Dedifferentiated amniotic fluid mesenchymal stem cell (primary cell): ENCODE data around the gene C22orf42.
"Not testable (repeated sequence)": the region's sequence is repeated elsewhere in the genome, so short reads cannot be mapped to it uniquely, and the experiment has no call there.

Source experiments
- DNase-seq: peaks from one replicate; pipeline ENCODE4 v3.0.0-alpha.2; 2016; ENCODE audit errors: extremely low spot score

The C22orf42 gene

DNA sequence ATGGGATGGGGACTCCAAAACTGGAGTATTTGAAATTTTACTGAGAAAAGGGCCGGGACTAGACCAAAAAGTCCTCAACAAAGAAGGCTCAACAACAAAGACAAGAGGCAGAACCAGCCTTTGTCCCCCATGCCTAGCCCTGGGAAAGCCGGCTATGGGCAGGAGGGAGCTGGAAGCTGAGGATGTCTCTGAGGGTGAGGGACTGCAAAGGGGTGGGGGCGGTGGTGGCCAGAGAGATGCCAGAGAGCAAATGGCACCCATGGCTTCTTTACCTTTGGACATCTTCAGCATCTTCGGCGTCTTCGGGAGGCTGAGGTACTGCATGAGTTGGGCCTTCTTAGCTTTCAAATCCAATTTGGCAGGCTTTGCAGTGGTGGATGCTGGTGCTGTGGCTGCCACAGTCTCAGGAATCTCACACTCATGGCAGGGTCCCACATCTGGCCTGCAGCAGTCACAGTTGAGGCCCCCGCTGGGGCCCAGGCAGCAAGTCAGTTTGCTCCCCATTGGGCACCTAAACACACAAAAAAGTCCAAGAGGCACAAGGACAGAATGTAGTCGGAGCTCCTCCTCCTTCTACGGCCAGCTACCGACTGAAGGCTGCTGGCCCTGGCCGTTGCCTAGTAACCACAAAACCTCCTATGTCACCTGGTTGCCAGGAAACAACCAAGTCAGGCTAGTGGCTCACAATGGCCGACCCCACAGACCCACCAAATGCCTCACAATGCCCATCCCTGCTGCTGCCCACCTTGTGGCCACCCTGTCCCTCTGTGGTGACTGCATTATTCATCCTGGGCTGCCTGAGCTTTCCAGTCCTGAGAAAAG, at the start of gene C22orf42:
C22orf42 (minus strand) TSS at position 592 of the 822 bp plus-strand sequence; CDS start at position 504, 88 bp downstream.
- no peak for DNase-seq

- no peak for DNase-seq
Observed at GRCh38 chr22:32208681-32209080, 49.6 kb upstream of the C22orf42 start.

DNA sequence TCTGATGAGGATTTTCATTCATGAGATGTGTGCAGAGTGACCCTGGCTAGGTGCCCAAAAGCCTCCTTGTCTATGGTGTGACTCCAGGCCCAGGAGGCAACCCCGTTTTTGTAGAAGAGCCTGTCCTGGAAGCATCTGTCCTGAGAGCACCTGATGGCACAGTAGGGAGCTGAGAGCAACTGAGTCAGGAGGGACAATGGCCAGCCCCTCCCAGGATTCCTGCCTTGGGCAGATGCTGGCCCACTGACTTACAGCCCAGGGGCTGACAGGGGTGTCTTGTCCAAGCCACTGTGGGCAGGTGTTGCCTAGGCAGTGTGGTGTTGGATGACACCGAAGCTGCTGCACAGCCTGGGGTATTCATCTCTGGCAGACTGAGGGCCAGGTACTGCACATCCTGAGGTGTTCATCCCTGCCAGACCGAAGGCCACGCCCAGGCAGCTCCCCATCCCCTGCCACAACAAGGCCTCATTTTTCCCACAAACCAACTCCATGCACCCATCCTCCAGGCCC, 48.9 kb upstream of the C22orf42 start:
- no peak for DNase-seq

- no peak for DNase-seq
Observed at GRCh38 chr22:32206774-32207758, 48.0 kb upstream of the C22orf42 start.

GRCh38 chr22:32205974-32206773, 47.1 kb upstream of the C22orf42 start:
- DNase-seq: no peak

DNA sequence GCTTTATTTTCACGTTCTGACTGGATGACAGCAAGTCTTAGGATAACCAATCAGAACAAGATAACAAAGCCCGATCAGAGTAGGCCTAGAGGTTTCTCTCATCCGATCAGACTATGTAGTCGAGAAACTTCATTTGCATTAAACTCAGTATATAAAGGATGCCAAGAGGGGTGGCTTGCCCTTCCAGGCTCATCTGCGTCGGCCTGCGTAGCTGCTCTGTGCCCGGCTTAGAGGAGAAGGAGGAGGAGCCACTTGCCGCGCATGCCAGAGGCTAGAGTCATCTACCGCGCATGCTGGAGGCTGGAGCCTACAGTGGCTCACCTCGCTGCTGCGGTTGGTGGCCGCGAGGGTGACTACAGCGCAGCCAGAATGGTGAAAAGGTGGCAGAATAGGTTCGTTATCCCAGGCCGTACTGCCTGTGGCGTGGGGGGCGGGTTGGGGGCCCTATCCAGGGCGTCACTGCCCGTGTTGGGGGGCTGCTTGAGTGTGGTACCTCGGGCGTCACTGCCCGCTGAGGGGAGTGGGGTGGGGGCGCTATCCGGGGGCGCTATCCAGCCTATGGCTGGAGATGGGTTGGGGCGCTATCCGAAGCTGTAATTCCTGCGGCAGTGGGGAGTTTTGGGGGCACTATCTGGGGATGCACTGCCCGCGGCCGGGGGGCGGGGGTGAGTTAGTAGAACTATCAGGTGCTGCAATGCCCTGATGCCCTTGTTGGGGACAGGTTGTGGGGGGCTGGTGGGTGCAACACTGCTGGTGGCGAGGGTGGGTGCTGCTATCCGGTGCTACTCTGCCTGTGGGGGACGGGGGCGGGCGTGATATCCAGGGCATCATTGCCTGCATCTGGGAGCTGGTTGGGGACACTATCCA, 46.0 kb upstream of the C22orf42 start, which contains the start of gene RFPL2:
RFPL2 (minus strand) TSS at position 218 of the 867 bp plus-strand sequence. CDS start 2,622 bp downstream, outside the sequence.
- DNase-seq: no peak

DNA sequence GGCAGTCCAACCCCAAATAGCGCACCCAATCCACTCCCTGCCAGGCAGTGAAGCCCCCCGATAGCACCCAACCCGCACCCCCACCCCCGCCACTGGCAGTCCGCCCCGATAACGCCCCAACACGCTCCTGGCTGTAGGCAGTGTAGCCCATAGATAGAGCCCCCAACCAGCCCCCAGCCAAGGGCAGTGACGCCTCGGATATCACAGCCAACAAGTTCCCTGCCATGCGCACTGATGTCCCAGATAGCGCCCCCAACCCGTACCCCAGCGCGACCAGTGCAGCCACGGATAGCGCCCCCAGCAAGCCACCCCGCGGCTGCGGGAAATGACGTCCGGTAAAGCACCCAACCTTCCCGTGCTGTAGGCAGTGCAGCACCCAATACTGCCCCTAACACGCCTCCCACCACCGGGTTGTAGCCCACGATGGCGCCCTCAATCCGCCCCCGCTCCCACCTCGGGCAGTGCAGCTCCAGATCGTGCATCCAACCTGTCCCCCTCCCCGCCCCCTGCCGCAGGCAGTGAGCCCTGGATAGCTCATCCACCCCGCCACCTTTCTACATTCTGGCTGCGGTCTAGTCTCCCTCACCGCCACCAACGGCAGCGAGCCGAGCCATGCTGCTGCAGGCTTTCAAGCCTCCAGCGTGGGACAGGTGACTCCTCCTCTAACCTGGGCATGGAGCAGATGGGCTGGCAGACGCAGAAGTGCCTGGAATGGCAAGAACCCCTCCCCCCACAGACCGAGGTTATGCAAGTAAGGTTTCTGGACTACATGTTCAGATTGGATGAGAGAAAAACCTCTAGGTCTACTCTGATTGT, 45.1 kb upstream of the C22orf42 start:
- DNase-seq: no peak

DNA sequence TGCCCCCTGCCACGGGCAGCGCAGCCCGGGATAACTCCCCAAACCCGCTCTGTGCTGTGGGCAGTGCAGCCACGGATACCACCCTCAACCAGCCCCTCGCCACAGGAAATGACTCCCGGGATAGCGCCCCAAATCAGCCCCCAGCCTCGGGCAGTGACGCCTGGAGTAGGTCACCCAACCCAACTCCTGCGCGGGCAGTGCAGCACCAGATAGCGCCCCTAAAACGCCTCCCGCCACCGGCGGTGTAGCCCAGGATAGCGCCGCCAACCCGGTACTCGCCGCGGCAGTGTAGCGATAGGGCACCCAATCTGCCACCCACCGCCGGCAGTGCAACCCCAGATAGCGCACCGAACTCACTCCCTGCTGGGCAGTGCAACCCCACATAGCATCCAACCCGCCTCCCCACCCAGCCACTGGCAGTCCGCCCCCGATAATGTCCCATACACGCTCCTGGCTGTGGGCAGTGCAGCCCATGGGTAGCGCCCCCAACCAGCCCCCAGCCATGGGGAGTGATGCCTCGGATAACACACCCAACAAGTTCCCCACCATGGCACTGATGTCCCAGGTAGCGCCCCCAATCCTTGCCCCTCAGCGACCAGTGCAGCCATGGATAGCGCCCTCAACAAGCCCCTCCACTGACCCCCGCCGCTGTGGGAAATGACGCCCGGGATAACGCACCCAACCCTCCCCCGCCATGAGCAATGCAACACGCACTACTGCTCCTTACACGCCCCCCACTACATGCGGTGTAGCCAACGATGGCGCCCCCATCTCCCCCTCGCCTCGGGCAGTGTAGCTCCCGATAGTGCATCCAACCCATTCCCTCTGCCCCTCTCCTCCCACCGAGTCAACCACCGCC, 44.3 kb upstream of the C22orf42 start:
- no peak for DNase-seq

GRCh38 chr22:32202539-32203180, 43.6 kb upstream of the C22orf42 start:
- no peak for DNase-seq

DNA sequence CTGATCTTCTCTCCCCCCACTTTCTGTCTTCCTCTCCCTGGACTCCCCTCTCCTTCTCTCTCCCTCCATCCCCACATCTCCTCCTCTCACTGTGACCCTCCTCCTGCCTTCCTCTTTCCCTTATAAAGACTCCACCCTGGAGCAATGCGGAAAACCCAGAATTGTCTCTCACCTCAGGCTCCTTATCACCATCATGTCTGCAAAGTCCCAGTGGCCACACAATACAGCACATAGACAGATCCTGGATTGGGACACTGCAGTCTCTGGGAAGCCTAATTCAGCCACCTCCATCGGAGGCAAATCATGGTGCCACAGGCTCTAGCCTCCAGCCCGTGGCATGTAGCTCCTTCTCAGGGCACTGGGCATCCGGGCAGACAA, 43.0 kb upstream of the C22orf42 start:
- no peak for DNase-seq

DNA sequence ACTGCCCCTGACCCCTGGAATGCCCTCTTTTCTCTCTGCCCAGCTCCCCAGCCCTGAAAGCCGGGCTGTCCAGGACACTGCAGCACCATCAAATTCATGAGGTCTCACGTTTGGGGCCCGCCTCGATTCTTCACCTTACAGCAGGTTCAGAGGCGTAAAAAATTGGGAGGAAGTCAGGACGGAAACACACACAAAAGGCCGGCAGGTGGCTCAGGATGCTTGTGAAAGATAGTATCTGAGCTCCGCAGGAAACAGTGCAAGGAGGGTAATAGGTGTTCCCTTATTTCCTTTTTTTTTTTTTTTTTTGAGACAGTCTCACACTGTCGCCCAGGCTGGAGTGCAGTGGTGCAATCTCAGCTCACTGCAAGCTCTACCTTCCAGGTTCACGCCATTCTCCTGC, 41.6 kb upstream of the C22orf42 start:
- DNase-seq: no peak

GRCh38 chr22:32199961-32200360, 40.9 kb upstream of the C22orf42 start:
- DNase-seq: no peak

DNA sequence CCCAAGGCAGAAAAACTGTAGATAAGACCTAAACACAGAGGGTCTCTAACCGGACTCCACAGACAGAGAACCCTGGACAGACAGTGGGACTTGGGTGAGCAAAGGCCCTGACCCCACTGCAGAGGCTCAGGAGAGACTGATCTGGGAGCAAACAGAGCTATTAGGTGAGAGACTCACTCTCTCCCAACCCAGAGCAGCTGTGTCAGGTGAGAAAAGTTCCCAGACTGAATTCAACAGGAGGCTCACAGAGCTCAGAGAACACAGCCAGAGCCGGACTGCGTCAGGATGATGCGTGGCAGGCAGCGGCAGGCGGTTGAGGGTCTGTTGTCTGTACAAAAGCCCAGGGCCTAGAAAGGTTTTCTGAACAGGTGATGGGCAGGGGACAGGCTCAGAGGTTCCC, 40.2 kb upstream of the C22orf42 start:
- DNase-seq: no peak

DNA sequence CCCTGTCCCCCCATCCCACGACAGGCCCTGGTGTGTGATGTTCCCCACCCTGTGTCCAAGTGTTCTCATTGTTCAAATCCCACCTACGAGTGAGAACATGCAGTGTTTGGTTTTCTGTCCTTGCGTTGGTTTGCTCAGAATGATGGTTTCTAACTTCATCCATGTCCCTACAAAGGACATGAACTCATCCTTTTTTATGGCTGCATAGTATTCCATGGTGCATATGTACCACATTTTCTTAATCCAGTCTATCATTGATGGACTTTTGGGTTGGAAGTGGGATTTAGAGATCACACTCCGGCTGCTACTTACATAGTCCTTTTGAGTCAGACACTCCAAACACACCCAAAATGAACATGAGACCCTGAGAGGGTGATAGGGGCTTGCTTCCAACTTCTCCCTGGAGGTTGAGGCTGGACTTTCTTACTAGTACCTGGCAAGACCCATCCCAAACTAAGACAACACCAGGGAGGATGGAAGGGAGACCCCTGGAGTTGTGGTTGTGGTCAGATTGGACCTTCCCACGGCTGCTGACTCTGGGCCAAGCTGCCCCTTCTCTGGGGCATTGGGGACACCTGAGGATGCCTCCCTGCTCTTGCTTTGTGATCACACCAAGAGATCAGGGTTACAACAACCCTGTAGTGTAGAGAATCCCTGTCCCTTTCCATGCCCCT, 38.6 kb upstream of the C22orf42 start:
- DNase-seq: not testable (repeated sequence)

GRCh38 chr22:32195900-32196299, 36.8 kb upstream of the C22orf42 start:
- not testable (repeated sequence) for DNase-seq

DNA sequence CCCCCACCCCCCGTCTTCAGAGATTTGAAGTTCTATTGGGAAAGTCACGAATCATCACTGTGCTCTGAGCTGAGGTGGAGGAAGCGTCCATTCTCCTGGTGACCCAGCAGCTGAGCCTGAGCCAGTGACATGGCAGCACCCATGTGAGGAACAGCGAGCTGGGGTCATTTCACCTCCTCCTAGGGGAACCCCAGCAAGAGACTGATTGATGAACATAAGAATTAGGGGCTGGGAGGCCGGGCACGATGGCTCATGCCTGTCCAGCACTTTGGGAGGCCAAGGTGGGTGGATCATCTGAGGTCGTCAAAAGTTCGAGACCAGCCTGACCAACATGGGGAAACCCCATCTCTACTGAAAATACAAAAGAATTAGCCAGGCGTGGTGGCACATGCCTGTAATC, 34.2 kb upstream of the C22orf42 start:
- not testable (repeated sequence) for DNase-seq

DNA sequence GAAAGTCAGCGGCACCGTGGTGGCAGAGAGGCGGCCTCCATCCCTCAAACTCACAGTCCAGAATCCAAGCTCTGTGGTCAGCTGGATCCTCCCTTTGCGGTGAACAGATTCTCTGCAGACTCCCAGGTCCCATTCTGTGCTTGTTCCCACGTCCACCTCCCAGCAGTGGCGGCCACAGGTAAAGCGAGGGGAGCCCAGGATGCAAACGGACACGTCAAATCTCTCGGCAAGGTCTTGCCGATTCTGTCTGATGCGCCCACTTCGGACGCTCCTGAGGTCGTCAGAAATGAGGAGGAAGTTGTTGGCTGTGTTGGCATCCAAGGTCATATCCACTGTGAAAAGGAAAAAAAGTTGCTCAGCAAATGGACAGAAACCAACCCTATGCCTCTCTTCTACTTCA, 31.9 kb upstream of the C22orf42 start:
- DNase-seq: not testable (repeated sequence)
